SU-DHL-6 (cell line): ENCODE measurements around the gene EPHB2.

ENCODE experiments used
- CTCF ChIP-seq: fragments of 200-600 bp; sonication (generic); IDR thresholded peaks from one replicate; pipeline ENCODE4 v1.5.1; 2017; ENCODE audit warnings: antibody characterized with exemption, mild to moderate bottlenecking, low read length, moderate library complexity; ENCODE audit not compliant: insufficient read depth, poor library complexity, severe bottlenecking
- EZH2phosphoT487 ChIP-seq: fragments of 200-600 bp; sonication (generic), shearing (Covaris generic); conservative IDR thresholded peaks from 2 replicates; pipeline ENCODE4 v1.6.1; 2018; ENCODE audit warnings: mild to moderate bottlenecking, antibody characterized with exemption, low read length, moderate library complexity, mixed read lengths

DNA sequence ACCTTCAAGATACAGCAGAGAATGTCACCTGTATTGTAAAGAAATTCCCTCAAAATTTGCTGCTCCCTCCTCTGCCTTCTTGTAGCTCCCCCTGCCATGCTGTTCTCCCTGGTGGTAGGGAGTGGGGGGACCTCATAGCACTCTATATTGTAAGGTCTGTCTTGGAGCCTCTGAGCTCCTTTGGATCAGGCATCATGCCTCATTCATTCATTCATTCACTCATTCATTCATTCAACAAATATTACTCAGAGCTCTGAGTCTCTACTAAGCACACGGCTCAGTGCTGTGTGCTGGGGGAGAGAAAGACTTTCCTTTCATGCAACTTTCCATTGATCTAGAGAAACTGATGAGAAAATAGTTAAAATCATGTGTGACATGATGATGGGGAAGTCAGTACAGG is 27.1 kb upstream of the EPHB2 start:
- TF ChIP-seq CTCF (no peak), EZH2phosphoT487 (no peak)
